ENCODE measurements around the gene KCTD20.
"Not testable (repeated sequence)": the region's sequence is repeated elsewhere in the genome, so short reads cannot be mapped to it uniquely, and the experiment has no call there.

KCTD20 gene

DNA sequence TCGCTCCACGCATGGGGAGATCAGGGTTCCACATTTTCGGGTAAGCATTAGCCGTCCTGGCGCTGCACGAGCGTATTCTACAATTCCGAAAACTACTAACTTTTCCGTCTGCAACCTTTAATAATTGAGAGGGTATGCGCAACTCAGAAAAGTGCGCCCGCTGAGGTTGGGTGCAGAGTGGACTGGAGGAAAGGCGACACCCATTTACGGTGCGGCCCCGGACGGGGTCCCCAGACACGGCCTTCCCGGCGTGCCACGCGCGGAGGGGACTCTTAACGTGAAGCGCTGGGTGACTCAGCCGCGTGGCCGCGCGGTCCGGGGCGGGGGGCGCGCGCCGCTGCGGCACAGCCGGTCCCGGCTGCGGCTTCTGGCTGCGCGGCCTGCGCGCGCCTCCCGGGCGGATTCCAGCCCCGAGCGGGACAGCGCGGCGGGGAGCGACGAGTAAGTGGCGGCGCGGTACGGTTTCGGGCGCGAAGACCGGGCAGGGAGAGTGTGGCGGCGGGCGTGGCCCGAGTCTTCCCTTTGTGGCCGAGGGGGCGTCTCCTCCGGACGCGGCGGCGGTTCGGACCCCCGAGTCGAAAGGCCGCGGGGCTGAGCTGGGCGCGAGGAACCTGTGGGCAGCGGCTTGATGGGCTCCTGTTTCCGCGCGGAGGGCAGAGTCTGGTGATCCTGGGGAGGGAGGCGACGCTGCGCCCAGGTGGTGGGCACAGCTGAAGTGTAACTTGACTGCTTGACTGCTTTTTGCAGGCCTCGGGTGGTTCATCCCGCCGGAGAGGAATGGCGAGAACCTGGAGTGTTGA, at the start of gene KCTD20, which contains the start of gene PXT1:
KCTD20 (plus strand) TSS at position 330 of the 800 bp plus-strand sequence. CDS start 27,098 bp downstream, outside the sequence.
PXT1 (minus strand) TSS at position 184 of the 800 bp plus-strand sequence. CDS start 16,772 bp downstream, outside the sequence.
- DNase-seq (ENCODE audit: low read depth in 3 of 3): peak; percentile 75 to 83 (median 82)

DNA sequence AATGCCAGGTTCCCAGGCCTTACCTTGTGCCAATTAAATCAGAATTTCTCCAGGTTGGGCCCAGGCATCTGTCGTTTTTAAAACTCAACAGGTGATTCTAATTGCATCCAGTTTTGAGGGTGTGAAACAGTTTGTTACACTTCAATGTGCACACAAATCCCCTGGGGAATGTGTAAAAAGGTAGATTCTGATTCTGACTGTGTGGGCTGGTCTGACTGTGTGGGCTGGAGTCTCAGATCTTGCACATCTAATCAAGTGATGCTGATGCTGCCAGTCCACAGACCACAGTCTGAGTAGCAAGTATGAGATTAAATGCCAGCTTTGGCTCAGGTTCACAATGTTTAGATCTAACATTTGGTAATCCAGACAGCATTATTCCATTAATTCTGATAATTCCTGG, 42.8 kb upstream of the KCTD20 start:
- DNase-seq (ENCODE audit: low read depth in 3 of 3): no peak

DNA sequence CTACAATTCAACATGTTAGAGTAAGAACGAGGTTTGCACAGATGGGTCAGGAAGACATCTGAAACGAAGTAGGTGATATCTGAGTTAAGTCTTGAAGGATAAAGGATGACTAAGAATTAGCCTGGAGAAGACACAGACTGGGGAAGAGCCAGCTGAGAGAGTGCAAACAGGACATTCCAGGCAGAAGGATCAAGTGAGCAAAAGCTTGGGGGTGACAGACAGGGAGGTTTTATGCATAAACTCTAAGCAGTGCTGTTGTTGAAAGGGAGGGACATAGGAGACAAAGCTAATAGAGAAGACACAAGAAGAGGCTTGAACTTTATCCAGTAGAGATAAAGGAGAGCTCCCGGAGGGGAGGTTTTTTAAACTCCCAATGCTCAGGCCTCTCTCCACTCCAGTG, 40.3 kb upstream of the KCTD20 start:
- DNase-seq (ENCODE audit: low read depth in 3 of 3): no peak

DNA sequence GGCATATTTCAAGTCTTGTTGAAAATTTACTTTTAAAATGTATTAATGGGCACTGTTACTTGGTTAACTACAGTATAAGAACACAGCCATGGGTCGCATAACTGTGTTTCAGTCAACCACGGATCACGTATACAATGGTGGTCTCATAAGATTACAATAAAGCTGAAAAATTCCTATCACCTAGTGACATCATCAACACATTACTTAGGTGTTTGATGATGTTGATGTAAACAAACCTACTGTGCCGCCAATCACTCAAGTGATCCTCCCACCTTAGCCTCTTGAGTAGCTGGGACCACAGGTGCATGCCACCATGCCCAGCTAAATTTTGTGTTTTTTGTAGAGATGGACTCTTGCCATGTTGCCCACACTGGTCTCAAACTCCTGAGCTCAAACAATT, 38.6 kb upstream of the KCTD20 start:
- no peak for DNase-seq (ENCODE audit: low read depth in 3 of 3)

DNA sequence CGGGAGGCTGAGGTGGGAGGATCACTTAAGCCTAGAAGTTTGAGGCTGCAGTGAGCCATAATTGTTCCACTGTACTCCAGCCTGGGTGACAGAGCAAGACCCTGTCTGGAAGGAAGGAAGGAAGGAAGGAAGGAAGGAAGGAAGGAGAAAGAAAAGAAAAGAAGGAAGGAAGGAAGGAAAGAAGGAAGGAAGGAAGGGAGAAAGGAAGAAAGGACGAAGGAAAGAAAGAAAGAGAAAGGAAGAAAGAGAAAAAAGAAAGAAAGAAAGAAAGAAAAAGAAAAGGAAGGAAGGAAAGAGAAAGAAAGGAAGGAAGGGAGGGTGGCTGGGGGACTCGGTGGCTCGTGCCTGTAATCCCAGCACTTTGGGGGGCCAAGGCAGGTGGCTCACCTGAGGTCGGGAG, 33.1 kb upstream of the KCTD20 start:
- not testable (repeated sequence) for DNase-seq (ENCODE audit: low read depth in 3 of 3)

DNA sequence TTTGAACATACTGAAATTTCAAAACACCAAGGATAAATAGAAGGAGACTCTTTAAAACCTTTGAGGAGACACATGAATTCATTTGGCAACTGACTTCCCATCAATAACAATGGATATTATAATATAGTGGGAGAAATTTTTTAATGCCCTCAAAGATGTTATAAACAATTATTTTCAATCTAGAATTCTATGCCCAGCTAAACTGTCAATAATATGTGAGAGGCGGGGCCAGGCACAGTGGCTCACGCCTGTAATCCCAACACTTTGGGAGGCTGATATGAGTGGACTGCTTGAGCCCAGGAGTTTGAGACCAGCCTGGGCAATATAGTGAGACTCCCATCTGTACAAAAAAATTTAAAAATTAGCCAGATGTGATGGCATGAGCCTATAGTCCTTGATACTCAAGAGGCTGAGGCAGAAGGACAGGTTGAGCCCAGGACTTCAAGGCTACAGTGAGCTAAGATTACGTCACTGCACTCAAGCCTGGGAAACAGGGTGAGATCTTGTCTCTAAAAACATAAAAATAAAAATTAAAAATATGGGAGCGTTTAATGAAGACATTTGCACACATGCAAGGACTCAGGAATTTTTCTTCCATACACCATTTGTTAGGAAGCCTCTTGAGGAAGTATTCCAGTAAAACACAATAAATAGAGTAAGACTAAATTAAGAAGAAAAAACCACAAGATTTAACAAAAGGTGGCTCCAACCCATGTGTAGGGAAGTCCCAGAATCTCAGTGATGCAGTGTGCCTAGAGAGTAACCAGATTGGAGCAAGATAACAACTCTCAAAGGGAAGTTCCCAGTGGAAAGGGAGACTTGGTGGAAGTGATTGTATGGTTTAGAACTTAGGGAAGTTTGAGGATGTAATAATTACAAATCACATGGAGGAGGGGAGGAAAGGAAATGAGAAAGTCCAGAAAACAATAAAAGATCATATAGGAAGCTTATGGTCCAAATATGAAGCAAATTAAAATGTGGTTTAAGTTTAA, 29.0 kb upstream of the KCTD20 start:
- DNase-seq (ENCODE audit: low read depth in 3 of 3): no peak

DNA sequence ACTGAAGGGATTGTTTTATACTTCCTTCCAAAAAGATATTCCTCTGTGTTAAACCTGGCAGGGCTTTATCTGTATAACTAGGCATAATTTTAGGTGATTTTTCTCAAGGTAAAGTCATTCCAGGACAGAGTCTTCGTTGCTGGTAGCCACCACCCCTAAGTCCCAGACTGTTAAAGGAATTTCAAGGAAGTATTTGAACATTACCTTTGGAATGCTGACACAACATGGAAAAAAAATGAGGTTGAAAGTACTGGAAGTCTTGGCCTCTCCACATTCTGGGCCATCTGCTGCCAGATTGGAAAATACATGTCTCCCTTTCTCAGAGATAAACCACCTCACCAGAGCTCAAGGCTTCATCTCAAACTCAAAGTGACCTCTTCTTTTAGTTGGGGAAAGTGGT, 28.3 kb upstream of the KCTD20 start:
- no peak for DNase-seq (ENCODE audit: low read depth in 3 of 3)

DNA sequence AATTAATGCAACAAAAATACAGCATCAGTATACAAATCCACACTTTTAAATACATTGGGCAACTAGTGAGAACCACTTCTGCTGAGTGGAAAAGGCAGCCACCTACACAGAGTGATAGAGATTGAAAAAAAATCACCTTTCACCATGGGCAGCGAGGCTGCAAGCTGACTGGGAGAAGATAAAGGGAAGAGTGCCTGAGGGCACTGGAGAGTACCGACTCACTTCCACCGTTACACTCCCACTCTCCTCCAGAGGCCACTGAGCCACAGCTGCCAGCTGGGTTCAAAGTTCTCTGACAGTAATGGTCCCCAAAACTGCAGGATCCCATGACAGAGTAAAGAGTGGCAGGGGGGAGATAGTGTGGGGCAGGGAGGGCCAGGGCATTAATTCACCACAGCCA, 24.2 kb upstream of the KCTD20 start:
- DNase-seq (ENCODE audit: low read depth in 3 of 3): no peak

DNA sequence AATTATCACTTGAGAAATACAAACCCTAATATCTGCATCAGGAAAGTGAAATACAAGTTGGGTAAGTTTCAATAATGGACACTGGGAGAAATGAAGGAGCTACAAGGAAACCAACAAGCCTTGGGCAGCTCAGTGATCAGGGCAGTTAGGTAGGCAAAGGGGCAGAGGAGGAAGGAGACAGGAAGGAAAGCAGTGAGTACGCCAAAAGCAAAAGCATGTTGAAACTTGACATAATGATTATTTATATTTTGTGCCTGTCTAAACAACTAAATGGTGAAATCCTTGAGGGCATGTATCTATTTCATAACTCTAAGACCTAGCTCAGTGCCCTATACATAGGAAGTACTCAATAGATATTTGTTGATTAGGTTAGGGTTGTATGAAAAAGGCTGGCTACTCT, 23.5 kb upstream of the KCTD20 start:
- DNase-seq (ENCODE audit: low read depth in 3 of 3): no peak

DNA sequence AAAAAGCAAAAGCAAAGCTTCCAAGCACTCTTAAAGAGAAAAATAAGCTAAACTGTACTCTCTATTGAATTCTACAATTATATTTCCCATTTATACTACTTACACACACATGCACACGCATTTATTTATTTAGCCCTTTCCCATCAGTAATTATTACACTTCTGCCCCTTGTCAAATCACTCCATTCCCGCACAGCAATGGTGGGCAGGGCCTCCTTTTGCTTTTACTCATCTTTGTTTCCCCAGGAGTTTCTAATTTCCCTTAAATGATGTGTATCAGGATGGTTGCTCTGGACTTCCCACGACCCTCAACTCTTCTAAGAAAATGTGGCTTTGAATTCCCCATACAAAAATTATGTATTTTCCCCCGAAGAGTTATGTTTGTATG, 20.1 kb upstream of the KCTD20 start:
- DNase-seq (ENCODE audit: low read depth in 3 of 3): no peak

DNA sequence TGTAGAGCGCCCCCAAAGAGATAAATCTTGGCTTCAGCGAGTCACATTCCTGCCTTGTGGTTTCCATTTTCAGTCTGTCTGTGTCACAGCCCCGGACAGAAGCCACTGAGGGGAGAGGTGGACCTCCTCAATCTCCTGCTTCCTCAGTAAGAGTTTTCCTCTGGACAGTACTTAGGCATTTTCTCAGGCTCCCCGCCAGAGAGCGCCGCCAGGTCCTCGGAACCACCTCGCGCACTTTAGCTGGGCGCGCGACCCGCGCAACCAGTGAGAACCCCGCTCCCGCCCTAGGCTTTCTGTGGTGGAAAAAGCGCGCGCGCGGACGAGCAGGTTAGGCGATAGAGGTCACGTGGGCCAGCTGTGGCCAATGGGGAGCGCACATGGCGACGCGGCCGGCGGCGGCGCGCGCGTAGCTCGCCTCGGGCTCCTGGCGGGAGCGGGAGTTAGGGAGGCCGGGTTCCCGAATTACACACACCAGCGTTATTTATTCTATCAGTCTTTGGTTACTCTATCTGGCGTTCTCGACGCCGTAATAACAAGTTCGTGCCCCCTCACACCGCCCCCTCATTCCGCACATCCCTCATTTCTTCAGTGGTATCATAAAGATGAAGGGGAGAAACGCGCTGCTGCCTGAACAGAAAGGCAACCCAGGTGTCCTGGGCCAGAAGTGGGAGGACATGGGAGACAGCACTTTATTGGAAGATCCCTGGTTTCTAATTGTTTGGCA, 19.5 kb upstream of the KCTD20 start:
- DNase-seq (ENCODE audit: low read depth in 3 of 3): peak; percentile 95 to 98 (median 97)

DNA sequence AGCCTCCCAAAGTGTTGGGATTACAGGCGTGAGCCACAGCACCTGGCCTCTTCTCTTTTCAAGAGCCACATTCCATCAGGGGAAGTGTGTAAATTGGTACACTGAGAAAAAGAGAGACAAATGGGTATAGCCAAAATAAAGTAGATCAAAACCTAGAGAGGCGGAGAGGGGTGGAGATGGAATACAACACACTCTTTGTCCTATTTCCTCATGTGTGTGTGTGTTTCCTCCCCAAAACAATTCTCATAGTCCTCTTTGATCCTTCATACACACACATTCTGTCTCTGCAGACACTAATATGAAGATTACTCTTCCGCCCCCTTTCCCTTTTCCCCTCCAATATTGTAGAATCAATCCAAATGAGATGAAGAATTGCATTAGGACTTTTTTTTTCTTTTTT, 16.2 kb upstream of the KCTD20 start:
- DNase-seq (ENCODE audit: low read depth in 3 of 3): no peak

DNA sequence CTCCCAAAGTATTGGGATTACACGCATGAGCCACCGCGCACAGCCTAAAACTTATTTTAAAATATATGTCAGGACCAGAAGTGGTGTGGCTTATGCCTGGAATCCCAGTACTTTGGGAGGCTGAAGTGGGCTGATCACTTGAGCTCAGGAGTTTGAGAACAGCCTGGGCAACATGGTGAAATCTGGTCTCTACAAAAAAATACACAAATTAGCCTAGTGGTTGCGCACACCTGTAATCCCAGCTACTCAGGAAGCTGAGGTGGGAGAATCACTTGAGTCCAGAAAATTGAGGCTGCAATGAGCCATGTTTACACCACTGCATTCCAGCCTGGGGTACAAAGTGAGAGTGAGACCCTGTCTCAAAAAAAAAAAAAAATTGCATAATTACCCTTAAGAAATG, 13.9 kb upstream of the KCTD20 start:
- DNase-seq (ENCODE audit: low read depth in 3 of 3): no peak

DNA sequence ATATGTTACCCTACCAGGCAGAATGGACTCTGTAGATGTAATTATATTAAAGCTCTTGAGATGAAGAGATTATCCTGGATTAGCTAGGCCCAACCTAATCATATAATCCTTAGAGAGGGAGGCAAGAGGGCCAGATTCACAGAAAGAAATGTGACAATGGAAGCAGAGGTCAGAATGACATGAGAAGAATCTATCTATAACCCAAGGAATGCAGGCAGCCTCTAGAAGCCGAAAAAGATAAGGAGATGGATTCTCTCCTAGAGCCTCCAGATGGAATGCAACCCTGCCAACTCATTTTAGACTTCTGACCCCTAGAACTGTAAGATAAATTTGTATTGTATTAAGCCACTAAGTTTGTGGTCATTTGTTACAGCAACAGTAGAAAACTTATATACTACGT, 12.4 kb upstream of the KCTD20 start:
- no peak for DNase-seq (ENCODE audit: low read depth in 3 of 3)

DNA sequence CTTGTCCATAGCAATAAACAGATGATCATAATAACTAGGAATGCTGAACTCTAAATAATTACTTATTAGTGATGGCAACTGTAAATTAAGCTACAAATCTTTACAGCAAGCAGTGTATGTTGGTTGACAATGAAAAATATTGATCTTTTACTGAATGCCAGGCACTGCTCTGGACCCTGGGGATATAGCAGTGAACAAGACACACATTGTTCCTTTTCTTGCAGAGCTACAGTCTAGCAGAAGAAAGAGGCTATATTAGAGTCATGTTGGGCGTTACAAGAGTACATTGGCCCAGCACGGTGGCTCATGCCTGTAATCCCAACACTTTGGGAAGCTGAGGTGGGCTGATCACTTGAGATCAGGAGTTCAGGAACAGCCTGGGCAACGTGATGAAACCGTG, 11.6 kb upstream of the KCTD20 start:
- DNase-seq (ENCODE audit: low read depth in 3 of 3): no peak

DNA sequence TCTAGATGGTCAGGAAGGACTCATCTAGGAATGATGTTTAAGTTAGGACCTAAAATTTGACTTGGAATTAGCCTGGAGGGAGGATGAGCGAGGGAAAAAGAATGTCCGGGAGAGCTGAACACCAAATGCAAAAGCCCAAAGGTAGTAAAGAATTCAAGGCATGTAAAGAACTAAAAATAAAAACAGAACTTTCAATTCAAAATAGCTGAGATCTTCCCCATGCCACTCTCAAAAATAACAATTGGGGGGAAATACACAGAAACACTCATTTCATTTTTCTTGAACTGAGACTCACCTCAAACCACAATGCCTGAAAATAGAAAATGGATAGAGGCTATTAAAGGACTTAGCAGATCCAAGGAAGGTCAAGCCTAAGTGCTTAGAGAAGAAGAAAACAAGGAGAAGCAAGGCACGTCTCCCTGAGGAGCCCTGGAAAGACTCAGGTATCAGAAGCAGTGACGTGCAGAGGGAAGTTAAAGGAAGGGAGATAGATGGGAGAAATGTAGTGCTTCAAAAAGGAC, 10.6 kb upstream of the KCTD20 start:
- DNase-seq (ENCODE audit: low read depth in 3 of 3): no peak

DNA sequence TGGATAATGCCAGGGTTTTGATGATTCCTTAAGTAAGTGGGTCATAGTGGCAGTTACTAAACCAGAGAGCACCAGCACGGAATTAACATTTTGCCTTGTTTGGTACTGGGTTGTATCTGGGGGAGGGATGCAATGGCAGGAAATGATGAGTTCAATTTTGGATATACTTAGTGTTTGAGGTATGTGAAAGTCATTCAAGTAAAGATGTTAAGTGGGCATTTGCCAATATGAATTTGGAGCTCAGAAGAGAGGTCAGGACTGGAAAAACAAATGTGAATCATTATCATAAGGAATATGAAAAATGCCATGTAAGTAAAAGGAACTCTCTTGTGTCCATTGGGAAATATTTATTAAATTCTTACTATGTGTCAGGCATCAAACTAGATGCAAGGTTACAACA, 6.3 kb upstream of the KCTD20 start:
- DNase-seq (ENCODE audit: low read depth in 3 of 3): no peak

DNA sequence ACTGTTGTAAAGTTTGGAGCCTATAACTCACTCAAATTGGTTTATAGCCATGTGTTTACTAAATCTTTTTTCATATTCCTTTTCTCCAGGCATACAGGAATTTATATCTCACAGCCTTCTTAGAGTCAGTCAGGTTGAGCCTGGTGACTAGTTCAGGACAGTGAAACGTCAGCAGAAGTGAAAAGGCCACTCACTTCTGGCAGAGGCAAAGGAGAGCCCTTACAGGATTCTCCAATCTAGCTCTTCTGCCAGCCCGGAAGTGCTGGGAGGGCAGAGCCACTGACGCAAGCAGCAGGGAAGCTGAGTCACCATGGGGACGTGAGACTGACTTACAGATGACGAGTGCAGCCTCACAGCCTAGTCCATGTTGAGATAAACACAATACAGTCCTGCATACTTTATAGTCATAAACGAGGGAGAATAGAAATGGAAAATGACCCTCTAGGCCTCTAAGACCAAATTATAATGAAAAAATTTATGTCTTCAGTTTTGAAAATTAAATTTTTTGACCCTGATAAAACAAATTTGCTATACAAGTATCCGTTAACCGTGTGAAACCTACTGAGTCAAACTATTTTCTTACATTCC, 1.4 kb upstream of the KCTD20 start:
- DNase-seq (ENCODE audit: low read depth in 3 of 3): peak; percentile 69 to 87 (median 77)

DNA sequence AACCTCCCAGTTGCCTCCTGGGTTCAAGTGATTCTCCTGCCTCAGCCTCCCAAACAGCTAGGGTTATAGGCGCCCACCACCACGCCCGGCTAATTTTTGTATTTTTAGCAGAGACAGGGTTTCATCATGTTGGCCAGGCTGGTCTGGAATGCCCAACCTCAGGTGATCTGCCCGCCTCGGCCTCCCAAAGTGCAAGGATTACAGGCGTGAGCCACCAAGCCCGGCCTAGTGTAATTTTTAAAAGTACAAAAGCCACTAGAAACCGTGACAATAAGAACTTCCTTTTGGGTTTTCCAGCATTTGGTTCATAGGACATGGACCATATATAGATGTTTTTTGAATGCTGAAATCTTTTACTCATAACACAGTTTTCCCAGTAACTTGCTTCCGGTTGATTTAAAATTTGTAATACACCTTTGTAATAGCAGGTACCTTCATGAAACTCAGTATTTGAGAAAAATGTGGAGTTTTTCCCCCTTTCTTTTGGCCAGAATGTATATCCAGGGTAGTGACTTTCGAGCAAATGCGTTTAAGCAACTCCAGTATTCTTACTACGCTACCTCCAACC, 613 bp upstream of the KCTD20 start:
- no peak for DNase-seq (ENCODE audit: low read depth in 3 of 3)

DNA sequence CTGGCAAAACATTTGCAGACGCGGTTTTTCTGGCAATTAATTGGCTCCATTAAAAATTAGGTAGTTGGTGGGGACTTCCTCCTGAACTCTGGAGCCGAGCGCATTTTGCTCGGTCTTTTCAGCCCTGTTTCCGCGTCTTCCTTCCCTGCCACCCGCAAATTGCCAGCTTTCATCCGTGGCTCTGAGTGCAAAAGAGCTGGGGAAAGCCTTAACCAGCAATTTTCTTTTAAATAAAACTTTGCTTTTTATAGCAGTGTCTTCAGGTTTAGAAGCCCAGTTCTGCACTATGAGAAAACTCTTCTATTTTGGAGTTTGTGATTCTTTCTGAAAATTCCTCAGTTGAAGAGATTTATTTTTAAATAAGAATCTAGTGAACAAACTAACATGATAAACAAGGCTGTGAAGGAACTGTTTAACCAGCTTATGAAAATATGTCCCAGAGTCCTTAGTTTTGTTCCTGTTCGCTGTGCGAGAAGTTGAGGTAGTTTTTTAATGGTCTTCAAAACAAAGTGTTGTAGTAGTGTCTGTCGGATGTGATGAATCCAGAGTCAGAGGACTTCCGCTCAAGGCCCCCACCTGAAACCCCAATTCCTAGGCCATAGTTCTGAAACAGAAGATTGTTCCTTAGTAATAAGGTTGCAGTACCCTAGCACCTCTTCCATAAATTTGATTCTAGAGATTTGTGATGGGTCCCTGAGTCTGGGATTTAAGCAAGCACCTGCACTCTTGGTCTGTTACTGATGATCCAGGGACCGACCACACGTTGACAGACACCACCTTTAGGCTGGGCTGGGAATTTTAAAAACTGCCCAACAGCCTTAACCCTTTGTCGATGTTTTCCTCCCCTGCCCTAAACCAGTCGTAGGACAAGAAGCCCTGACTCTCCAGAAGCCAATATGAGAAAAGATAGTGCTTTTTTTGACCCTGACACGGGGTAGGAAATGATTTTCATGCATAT, 950 bp downstream of the KCTD20 start:
- no peak for DNase-seq (ENCODE audit: low read depth in 3 of 3)

Measured in stimulated activated CD4-positive, alpha-beta T cell treated with anti-CD3 and anti-CD28 coated beads, TNF-alpha, amount 100 ng/mL, for 48 hours (primary cell).